B cell (primary cell): ENCODE data around the gene TMEM139.

Source experiments
- CTCF ChIP-seq: fragments of 200-600 bp; IDR thresholded peaks from one replicate; pipeline ENCODE4 v1.8.0; 2022; ENCODE audit warnings: antibody characterized with exemption, mild to moderate bottlenecking
- EZH2 ChIP-seq: IDR thresholded peaks from 2 replicates; pipeline ENCODE4 v1.6.1; 2012; ENCODE audit warnings: borderline replicate concordance, low read depth, mild to moderate bottlenecking, moderate library complexity, low read length; ENCODE audit not compliant: insufficient read depth, poor library complexity, severe bottlenecking

GRCh38 chr7:143283381-143283780, 1.4 kb upstream of the TMEM139 start:
- TF ChIP-seq CTCF: no peak
- TF ChIP-seq EZH2: no peak
